PC-9 (cell line): Measurements from ENCODE around the gene NFAM1. TPM values are rescaled to one million over a fixed set of nuclear protein-coding genes. Genes with fewer than 3 reads are reported as not detected.

Source experiments
- BruUV-seq: library from RNA; stranded (reverse); fragments of 400-500 nt; replicated peaks from 2 replicates; lab custom pipeline; 2021; lab: Mats Ljungman, UMichigan
- CTCF ChIA-PET: fragments of 300-600 bp; sonication (Branson Sonifier 250); formaldehyde crosslinking; loops from one replicate; lab custom pipeline; 2022; ENCODE audit warnings: antibody characterized with exemption; lab: Charles Lee
- POLR2A ChIA-PET: fragments of 300-600 bp; sonication (Branson Sonifier 250); formaldehyde crosslinking; loops from one replicate; lab custom pipeline; 2022; ENCODE audit warnings: antibody characterized with exemption; ENCODE audit not compliant: unreplicated experiment; lab: Charles Lee
- DNase-seq, 2 experiments: peaks; one replicate each; pipeline versions ENCODE4 v3.0.0 to v3.0.0-alpha.2; 2015 to 2022; ENCODE audit warnings: mixed read lengths in 1 of 2
- H2AFZ ChIP-seq: fragments of 200-600 bp; sonication (generic); 2 replicates; pipeline ENCODE4 v1.8.1; 2017; ENCODE audit warnings: antibody characterized with exemption
- H3F3A ChIP-seq: fragments of 200-600 bp; sonication (generic); 2 replicates; pipeline ENCODE4 v1.8.1; 2017; ENCODE audit warnings: antibody characterized with exemption, mild to moderate bottlenecking, low read depth; ENCODE audit not compliant: insufficient read depth
- H3K27ac ChIP-seq: fragments of 200-600 bp; sonication (generic); 2 replicates; pipeline ENCODE4 v1.6.1; 2016; ENCODE audit warnings: mixed run types
- H3K27me3 ChIP-seq: fragments of 200-600 bp; sonication (generic); 2 replicates; pipeline ENCODE4 v1.6.1; 2016; ENCODE audit warnings: low read depth, mixed run types; ENCODE audit not compliant: insufficient read depth
- H3K36me3 ChIP-seq: fragments of 200-600 bp; sonication (generic); 2 replicates; pipeline ENCODE4 v1.6.1; 2016; ENCODE audit warnings: low read depth, mixed run types
- H3K4me1 ChIP-seq: fragments of 200-600 bp; sonication (generic); replicated peaks from 2 replicates; pipeline ENCODE4 v1.6.1; 2016; ENCODE audit warnings: mixed run types; ENCODE audit not compliant: insufficient read depth
- H3K4me2 ChIP-seq: fragments of 200-600 bp; sonication (generic); 2 replicates; pipeline ENCODE4 v1.6.1; 2017; ENCODE audit warnings: mixed run types
- H3K4me3 ChIP-seq: fragments of 200-600 bp; sonication (generic); 2 replicates; pipeline ENCODE4 v1.6.1; 2016; ENCODE audit warnings: mixed run types
- H3K79me2 ChIP-seq: fragments of 200-600 bp; sonication (generic); 2 replicates; pipeline ENCODE4 v1.6.1; 2017; ENCODE audit warnings: low read depth, mixed run types
- H3K9me2 ChIP-seq: fragments of 200-600 bp; sonication (generic); 2 replicates; pipeline ENCODE4 v1.8.1; 2017; ENCODE audit warnings: mild to moderate bottlenecking; ENCODE audit not compliant: insufficient read depth
- H3K9me3 ChIP-seq: fragments of 200-600 bp; sonication (generic); 2 replicates; pipeline ENCODE4 v1.8.1; 2016; ENCODE audit warnings: low read depth; ENCODE audit not compliant: insufficient read depth
- H4K20me1 ChIP-seq: fragments of 200-600 bp; sonication (generic); 2 replicates; pipeline ENCODE4 v1.8.1; 2017; ENCODE audit not compliant: insufficient read depth
- CTCF ChIP-seq: fragments of 200-600 bp; sonication (generic); conservative IDR thresholded peaks from 2 replicates; pipeline ENCODE4 v1.6.1; 2017; ENCODE audit warnings: mixed run types, antibody characterized with exemption, mild to moderate bottlenecking, moderate library complexity
- EZH2 ChIP-seq: fragments of 200-600 bp; sonication (generic); IDR thresholded peaks from 2 replicates; pipeline ENCODE4 v1.8.0; 2017; ENCODE audit warnings: antibody characterized with exemption, low read depth
- intact Hi-C: fragments of 100-400 bp; cut with micrococcal nuclease; formaldehyde crosslinking; loops from one replicate; pipeline ENCODE4 v1.10.0; 2022; ENCODE audit not compliant: unreplicated experiment
- total RNA-seq: library from RNA; stranded (reverse); gene quantifications from 2 replicates; pipeline ENCODE4 v1.2.3, GENCODE V29; 2021

The NFAM1 gene
- total RNA-seq, 1 experiment from 2014 or later: not detected

GRCh38 chr22:42461511-42461910 is 29.3 kb upstream of the NFAM1 start:
- no peaks in the 10 kb centered on the region for H4K20me1 ChIP-seq
- peaks cover 28% of the 10 kb centered on the region for H3K27me3 ChIP-seq
- H3K4me2 ChIP-seq: 0 out of 2 replicates have a peak overlapping the region, but pooled peaks have one; percentile 9
- H3K36me3 ChIP-seq: no peaks in the 10 kb centered on the region
- H3K27ac ChIP-seq: no peak overlapping the region
- H3F3A ChIP-seq: 0 out of 2 replicates have a peak, but pooled peaks cover 8% of the 10 kb centered on the region
- intact Hi-C loops: no loop called here
- TF ChIP-seq EZH2: no peak
- TF ChIP-seq CTCF: no peak
- POLR2A ChIA-PET: no interaction called here
- H3K79me2 ChIP-seq: no peaks in the 10 kb centered on the region
- BruUV-seq: no TSS peak
- no peaks in the 10 kb centered on the region for H3K9me2 ChIP-seq
- H3K9me3 ChIP-seq: no peaks in the 10 kb centered on the region
- peaks cover 12% of the 10 kb centered on the region for H3K4me1 ChIP-seq
- peak in 1 of 2 experiments; percentile 46 for DNase-seq
- H3K4me3 ChIP-seq: no peak overlapping the region
- no peak overlapping the region for H2AFZ ChIP-seq
- CTCF ChIA-PET: no interaction called here

DNA sequence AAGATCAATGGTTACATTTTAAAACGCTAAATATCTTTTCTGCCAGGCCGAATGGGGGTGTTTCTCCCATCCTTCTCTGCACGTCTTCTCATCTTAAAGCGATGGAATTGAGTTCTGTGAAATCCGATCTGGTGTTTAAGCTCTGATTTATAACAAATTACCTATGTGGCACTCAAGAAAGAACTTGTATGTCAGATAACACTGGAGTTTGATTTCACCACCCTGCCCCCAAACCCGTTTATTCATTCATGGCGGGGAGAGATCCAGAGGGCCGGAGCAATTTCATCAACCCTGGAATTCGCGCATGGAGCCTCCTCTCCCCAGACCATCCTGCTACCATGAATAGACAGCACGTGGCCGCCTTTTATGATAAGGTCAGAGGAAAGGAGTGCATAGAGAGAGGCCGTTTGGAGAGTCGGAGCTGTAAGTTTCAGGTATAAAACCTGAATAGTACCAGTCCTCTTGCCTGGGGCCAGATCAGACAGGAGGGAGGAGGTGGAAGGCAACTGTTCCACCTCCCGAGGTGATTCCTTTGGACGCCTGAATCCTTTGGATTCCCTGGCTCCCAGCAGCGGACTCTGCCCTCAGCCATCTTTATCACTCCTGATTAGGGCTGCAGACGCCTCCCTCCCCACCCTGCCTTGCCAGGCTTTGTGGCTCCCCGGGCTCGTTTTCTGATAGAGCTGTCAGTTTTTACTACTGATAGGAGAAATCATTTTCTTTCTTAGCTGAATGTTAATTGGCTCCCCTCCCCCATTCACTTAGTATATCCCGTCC is 27.3 kb upstream of the NFAM1 start:
- POLR2A ChIA-PET: interaction anchor here (0.6 kb wide), 1 partner anchor 16 kb away, joined by 6 read pairs; no protein-coding TSS in a partner anchor
- CTCF ChIA-PET: no interaction called here
- no peaks in the 10 kb centered on the region for H3K9me2 ChIP-seq
- BruUV-seq: no TSS peak
- H3K9me3 ChIP-seq: no peaks in the 10 kb centered on the region
- no peak overlapping the region for H2AFZ ChIP-seq
- no peaks in the 10 kb centered on the region for H4K20me1 ChIP-seq
- no peak overlapping the region for H3K27ac ChIP-seq
- H3K36me3 ChIP-seq: no peaks in the 10 kb centered on the region
- H3K4me3 ChIP-seq: no peak overlapping the region
- DNase-seq: no peak
- H3K4me1 ChIP-seq: peaks cover 12% of the 10 kb centered on the region
- intact Hi-C loops: no loop called here
- peaks cover 34% of the 10 kb centered on the region for H3K27me3 ChIP-seq
- no peak overlapping the region for H3K4me2 ChIP-seq
- H3K79me2 ChIP-seq: no peaks in the 10 kb centered on the region
- 0 out of 2 replicates have a peak, but pooled peaks cover 8% of the 10 kb centered on the region for H3F3A ChIP-seq
- TF ChIP-seq CTCF: no peak
- no peak for TF ChIP-seq EZH2

- no peak for TF ChIP-seq CTCF
- TF ChIP-seq EZH2: no peak
These were observed 20.7 kb upstream of the NFAM1 start for GRCh38 chr22:42452916-42453315.

More at GRCh38 chr22:42452916-42453315, 20.7 kb upstream of the NFAM1 start:
- ChIA-PET POLR2A (interaction anchor here (0.6 kb wide), 1 partner anchor 108 kb away, joined by 6 read pairs; no protein-coding TSS in a partner anchor), CTCF (no interaction called here)
- Histone ChIP-seq H3K9me3 (no peaks in the 10 kb centered on the region), H2AFZ (no peak overlapping the region), H3K4me1 (no peaks in the 10 kb centered on the region), H3K27ac (no peak overlapping the region), H3K4me3 (no peak overlapping the region), H3K27me3 (0 out of 2 replicates have a peak, but pooled peaks cover 18% of the 10 kb centered on the region), H4K20me1 (no peaks in the 10 kb centered on the region), H3K4me2 (no peak overlapping the region), H3K36me3 (no peaks in the 10 kb centered on the region), H3K9me2 (no peaks in the 10 kb centered on the region), H3K79me2 (no peaks in the 10 kb centered on the region), H3F3A (no peaks in the 10 kb centered on the region)
- intact Hi-C loops: no loop called here
- no TSS peak for BruUV-seq
- no peak for DNase-seq
